HepG2 (cell line): ENCODE results near the gene CPB1. TPM values are rescaled to one million over a fixed set of nuclear protein-coding genes. Genes with fewer than 3 reads are reported as not detected.

ENCODE experiments used
- ATAC-seq: fragments of 200-7000 bp; cut with Tn5 transposase; 3 replicates; pipeline ENCODE4 v1.9.1; 2020; ENCODE audit warnings: mild to moderate bottlenecking, moderate library complexity
- BruUV-seq: library from RNA; stranded (reverse); fragments of 400-500 nt; replicated peaks from 2 replicates; lab custom pipeline; 2021; lab: Mats Ljungman, UMichigan
- CTCF ChIA-PET: fragments of 300-600 bp; formaldehyde crosslinking; extraction: SDS; loops from one replicate; lab custom pipeline; 2021; ENCODE audit warnings: low total read pairs, inconsistent platforms, low intra/inter-chr PET ratio; lab: Yijun Ruan, JAX
- POLR2A ChIA-PET: fragments of 350-600 bp; sonication (Branson Sonifier 250); formaldehyde crosslinking; loops from one replicate; lab custom pipeline; 2020; ENCODE audit warnings: antibody characterized with exemption, inconsistent platforms; lab: Yijun Ruan, JAX
- DNase-seq: peaks from one replicate; pipeline ENCODE4 v3.0.0-alpha.2; 2015; ENCODE audit warnings: low spot score
- FAIRE-seq: peaks from 3 replicates; lab custom pipeline; 2011; peaks lifted over from hg19 to GRCh38; lab: Jason Lieb, UNC
- H2AFZ ChIP-seq: one replicate; pipeline ENCODE4 v1.6.1; 2011; ENCODE audit warnings: low read length, inconsistent platforms
- H3K27ac ChIP-seq: fragments of 300-600 bp; 3 replicates; pipeline ENCODE4 v1.8.0; 2011; ENCODE audit warnings: mixed run types, mild to moderate bottlenecking, mixed read lengths, low read length, inconsistent platforms; ENCODE audit not compliant: insufficient read depth; ENCODE audit errors: extremely low read length
- H3K27me3 ChIP-seq, 2 experiments: fragments of 200-600 bp in 1 of 2; 2 replicates in 1 of 2; 3 replicates in 1 of 2; pipeline versions ENCODE4 v1.6.0 to v1.8.0; 2011; ENCODE audit warnings: low read length in 2 of 2, mild to moderate bottlenecking in 2 of 2, moderate library complexity in 2 of 2, inconsistent platforms in 1 of 2; ENCODE audit not compliant: insufficient read depth in 2 of 2, control insufficient read depth in 1 of 2
- H3K36me3 ChIP-seq, 2 experiments: fragments of 200-600 bp in 1 of 2; replicated peaks in 1 of 2; 2 replicates in 1 of 2; 3 replicates in 1 of 2; pipeline versions ENCODE4 v1.5.1 to v1.8.0; 2011; ENCODE audit warnings: low read length in 2 of 2, inconsistent platforms in 1 of 2; ENCODE audit not compliant: insufficient read depth in 2 of 2, control insufficient read depth in 1 of 2
- H3K4me1 ChIP-seq: 2 replicates; pipeline ENCODE4 v1.5.1; 2012; ENCODE audit warnings: low read length, inconsistent platforms; ENCODE audit not compliant: insufficient read depth
- H3K4me2 ChIP-seq: 2 replicates; pipeline ENCODE4 v1.6.0; 2011; ENCODE audit warnings: low read depth, low read length, inconsistent platforms
- H3K4me3 ChIP-seq, 3 experiments: fragments of 200-600 bp in 1 of 3; sonication (generic), shearing (Covaris generic) in 1 of 3; replicated peaks in 1 of 3; 2 replicates each; pipeline ENCODE4 v1.5.1; 2011 to 2016; ENCODE audit warnings: low read length in 3 of 3, inconsistent platforms in 2 of 3, low read depth in 2 of 3, mild to moderate bottlenecking in 2 of 3, control low read depth in 1 of 3, mixed read lengths in 1 of 3; ENCODE audit not compliant: insufficient read depth in 1 of 3
- H3K79me2 ChIP-seq: one replicate; pipeline ENCODE4 v1.6.1; 2011; ENCODE audit warnings: low read length, inconsistent platforms; ENCODE audit not compliant: insufficient read depth
- H3K9ac ChIP-seq: 2 replicates; pipeline ENCODE4 v1.6.0; 2011; ENCODE audit warnings: mild to moderate bottlenecking, low read depth, low read length, inconsistent platforms; ENCODE audit not compliant: insufficient read depth
- H3K9me3 ChIP-seq: 2 replicates; pipeline ENCODE4 v1.5.1; 2012; ENCODE audit warnings: mild to moderate bottlenecking, low read length
- H4K20me1 ChIP-seq: 2 replicates; pipeline ENCODE4 v1.6.0; 2011; ENCODE audit warnings: inconsistent platforms, mild to moderate bottlenecking, low read length, moderate library complexity; ENCODE audit not compliant: insufficient read depth
- ATF1 ChIP-seq: IDR thresholded peaks from 2 replicates; pipeline ENCODE4 v1.6.1; 2016; ENCODE audit warnings: mild to moderate bottlenecking, control low read depth
- CEBPB ChIP-seq: IDR thresholded peaks from 2 replicates; pipeline ENCODE4 v1.6.1; 2011; ENCODE audit warnings: low read depth, low read length, improper control_type of control experiment, borderline replicate concordance
- HNRNPH1 ChIP-seq: fragments of 200-400 bp; formaldehyde crosslinking; optimal IDR thresholded peaks from 2 replicates; pipeline ENCODE3; 2017; ENCODE audit warnings: mild to moderate bottlenecking, low read depth, low read length
- MAFG ChIP-seq: sonication (generic); formaldehyde crosslinking; IDR thresholded peaks from 2 replicates; pipeline ENCODE4 v1.5.1; 2020; ENCODE audit warnings: mild to moderate bottlenecking, missing genetic modification reagents
- ZZZ3 ChIP-seq: sonication (generic); formaldehyde crosslinking; IDR thresholded peaks from 2 replicates; pipeline ENCODE4 v1.4.0; 2020; ENCODE audit warnings: missing genetic modification reagents, mild to moderate bottlenecking, borderline replicate concordance
- WGBS: methylation state at CpG from one replicate; pipeline ENCODE4 v1.1.6; 2017; ENCODE audit warnings: low lambda C conversion rate; 5-methylcytosine and 5-hydroxymethylcytosine counted together
- in situ Hi-C: cut with HindIII; loops from 2 replicates; pipeline ENCODE4 v1.10.0; 2017; ENCODE audit warnings: low pct_unique_long_range_greater_than_20kb; ENCODE audit not compliant: extremely low pct_ligation_motif_present
- intact Hi-C: fragments of 100-400 bp; cut with micrococcal nuclease; formaldehyde crosslinking; loops from one replicate; pipeline ENCODE4 v1.10.0; 2022; ENCODE audit not compliant: unreplicated experiment
- polyA plus RNA-seq, 8 experiments: library from polyadenylated mRNA; depleted of rRNA in 3 of 8; stranded (reverse) in 7 of 8; unstranded in 1 of 8; fragments of >200 nt; fragmentation: Illumina TruSeq in 4 of 8; extraction: Trizol in 4 of 8; gene quantifications; 2 replicates each; pipeline versions ENCODE4 v1.2.1 to v1.2.3, GENCODE V29; 2011 to 2016; ENCODE audit warnings: low read depth in 4 of 8, missing spikeins in 1 of 8, mixed read lengths in 1 of 8; ENCODE audit not compliant: insufficient read depth in 1 of 8
- total RNA-seq, 5 experiments: library from RNA; depleted of rRNA; stranded (reverse); fragments of >200 nt; fragmentation: Illumina TruSeq; extraction: Trizol; gene quantifications; 2 replicates each; pipeline ENCODE4 v1.2.3, GENCODE V29; 2016; ENCODE audit warnings: low read depth in 1 of 5
- TF ChIP-seq, protein P1 (sequence below): IDR thresholded peaks from 2 replicates; pipeline ENCODE4 v1.6.1; 2016; ENCODE audit warnings: mild to moderate bottlenecking, missing biosample characterization, missing genetic modification reagents
- TF ChIP-seq, protein P2 (sequence below): sonication (generic); formaldehyde crosslinking; IDR thresholded peaks from 2 replicates; pipeline ENCODE4 v1.5.1; 2020; ENCODE audit warnings: missing genetic modification reagents, mild to moderate bottlenecking, borderline replicate concordance
- TF ChIP-seq, protein P3 (sequence below): sonication (generic); formaldehyde crosslinking; IDR thresholded peaks from 2 replicates; pipeline ENCODE4 v1.4.0; 2020; ENCODE audit warnings: low read depth, missing genetic modification reagents

The CPB1 gene
- total and polyA plus RNA-seq, 2 of the 13 experiments (the other 11 are each of a cell fraction or from before 2014, with no cell fraction given): not detected

DNA sequence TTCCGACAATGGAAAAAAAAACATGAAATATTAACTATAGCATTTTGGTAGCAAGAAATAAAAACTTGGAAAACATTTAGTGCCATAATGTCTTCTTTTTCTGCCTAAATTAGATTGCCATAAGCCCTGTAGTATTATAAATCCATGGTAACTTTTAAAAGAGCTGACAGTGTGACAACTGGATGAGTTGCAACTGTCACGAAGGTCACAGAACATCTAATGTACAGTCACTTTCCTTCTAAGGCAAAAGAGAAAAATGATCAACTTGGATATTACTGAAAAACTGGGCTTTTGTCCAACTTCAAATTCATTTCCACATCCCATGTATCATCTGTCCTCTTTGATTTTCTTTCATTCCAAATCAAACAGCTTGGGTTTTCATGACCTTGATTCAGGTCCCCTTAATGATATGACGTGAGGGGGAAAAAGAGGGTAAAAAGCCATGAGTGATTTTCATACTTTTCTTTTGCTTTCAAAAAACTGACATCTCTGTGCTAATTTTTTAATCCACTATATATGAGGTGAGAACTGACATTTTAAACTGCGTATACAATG is 602 bp downstream of the CPB1 start (continued):
- TF ChIP-seq, protein P1, sequence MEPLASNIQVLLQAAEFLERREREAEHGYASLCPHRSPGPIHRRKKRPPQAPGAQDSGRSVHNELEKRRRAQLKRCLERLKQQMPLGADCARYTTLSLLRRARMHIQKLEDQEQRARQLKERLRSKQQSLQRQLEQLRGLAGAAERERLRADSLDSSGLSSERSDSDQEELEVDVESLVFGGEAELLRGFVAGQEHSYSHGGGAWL (CRISPR knock-in tag): no peak
- TF ChIP-seq HNRNPH1: no peak
- TF ChIP-seq ZZZ3 (CRISPR knock-in tag): no peak
- TF ChIP-seq, protein P2, sequence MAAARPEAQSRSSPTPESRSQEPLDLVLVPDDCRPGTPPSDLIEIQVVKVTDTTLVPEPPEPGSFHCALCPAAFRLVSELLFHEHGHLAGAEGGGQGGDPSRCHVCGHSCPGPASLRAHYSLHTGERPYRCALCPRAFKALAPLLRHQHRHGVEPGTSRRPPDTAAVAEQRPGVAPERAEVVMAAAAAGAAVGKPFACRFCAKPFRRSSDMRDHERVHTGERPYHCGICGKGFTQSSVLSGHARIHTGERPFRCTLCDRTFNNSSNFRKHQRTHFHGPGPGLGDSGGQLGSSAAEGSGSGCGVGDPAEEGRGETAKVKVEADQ (CRISPR knock-in tag): no peak
- TF ChIP-seq, protein P3, sequence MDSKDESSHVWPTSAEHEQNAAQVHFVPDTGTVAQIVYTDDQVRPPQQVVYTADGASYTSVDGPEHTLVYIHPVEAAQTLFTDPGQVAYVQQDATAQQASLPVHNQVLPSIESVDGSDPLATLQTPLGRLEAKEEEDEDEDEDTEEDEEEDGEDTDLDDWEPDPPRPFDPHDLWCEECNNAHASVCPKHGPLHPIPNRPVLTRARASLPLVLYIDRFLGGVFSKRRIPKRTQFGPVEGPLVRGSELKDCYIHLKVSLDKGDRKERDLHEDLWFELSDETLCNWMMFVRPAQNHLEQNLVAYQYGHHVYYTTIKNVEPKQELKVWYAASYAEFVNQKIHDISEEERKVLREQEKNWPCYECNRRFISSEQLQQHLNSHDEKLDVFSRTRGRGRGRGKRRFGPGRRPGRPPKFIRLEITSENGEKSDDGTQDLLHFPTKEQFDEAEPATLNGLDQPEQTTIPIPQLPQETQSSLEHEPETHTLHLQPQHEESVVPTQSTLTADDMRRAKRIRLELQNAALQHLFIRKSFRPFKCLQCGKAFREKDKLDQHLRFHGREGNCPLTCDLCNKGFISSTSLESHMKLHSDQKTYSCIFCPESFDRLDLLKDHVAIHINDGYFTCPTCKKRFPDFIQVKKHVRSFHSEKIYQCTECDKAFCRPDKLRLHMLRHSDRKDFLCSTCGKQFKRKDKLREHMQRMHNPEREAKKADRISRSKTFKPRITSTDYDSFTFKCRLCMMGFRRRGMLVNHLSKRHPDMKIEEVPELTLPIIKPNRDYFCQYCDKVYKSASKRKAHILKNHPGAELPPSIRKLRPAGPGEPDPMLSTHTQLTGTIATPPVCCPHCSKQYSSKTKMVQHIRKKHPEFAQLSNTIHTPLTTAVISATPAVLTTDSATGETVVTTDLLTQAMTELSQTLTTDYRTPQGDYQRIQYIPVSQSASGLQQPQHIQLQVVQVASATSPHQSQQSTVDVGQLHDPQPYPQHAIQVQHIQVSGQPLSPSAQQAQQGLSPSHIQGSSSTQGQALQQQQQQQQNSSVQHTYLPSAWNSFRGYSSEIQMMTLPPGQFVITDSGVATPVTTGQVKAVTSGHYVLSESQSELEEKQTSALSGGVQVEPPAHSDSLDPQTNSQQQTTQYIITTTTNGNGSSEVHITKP (CRISPR knock-in tag): no peak

DNA sequence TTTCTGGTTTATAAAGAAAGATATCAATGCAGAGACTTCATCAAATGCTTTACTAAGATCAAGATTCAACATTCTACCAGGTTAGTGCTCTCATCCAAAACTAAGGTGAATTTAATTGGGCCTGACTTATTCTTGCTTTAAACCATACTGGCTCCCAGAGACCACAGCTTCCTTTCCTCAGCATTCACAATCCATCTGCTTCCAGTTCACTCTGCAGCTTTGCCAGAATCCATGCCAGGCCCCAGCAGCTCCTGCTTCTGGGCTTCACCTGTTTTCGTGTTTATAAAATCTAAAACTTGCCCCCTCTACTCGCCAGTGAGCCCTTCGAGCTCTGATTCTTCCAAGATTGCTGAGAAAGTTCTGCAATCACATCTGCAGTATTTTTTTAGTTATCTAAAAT is 2.3 kb downstream of the CPB1 start:
- no peaks in the 10 kb centered on the region for H3K79me2 ChIP-seq
- no peak overlapping the region for H3K9ac ChIP-seq
- no peaks in the 10 kb centered on the region for H3K9me3 ChIP-seq
- WGBS: 2% methylated on average over 3 of the region's 3 CpGs
- H3K4me2 ChIP-seq: no peak overlapping the region
- H3K36me3 ChIP-seq: no peaks in the 10 kb centered on the region
- ATAC-seq (no peak), FAIRE-seq (no peak), DNase-seq (no peak)
- no peak overlapping the region for H3K4me3 ChIP-seq
- in situ Hi-C loops (no loop called here), intact Hi-C loops (no loop called here)
- H3K27ac ChIP-seq: no peak overlapping the region
- CTCF ChIA-PET: no interaction called here
- TF ChIP-seq MAFG (CRISPR knock-in tag) (no peak), CEBPB (no peak), ATF1 (CRISPR knock-in tag) (no peak)
- no peaks in the 10 kb centered on the region for H3K4me1 ChIP-seq
- BruUV-seq: no TSS peak
- no peaks in the 10 kb centered on the region for H3K27me3 ChIP-seq
- no peak overlapping the region for H2AFZ ChIP-seq
- POLR2A ChIA-PET: interaction anchor here (0.6 kb wide), 1 partner anchor 850 kb away, joined by 4 read pairs; no protein-coding TSS in a partner anchor
- H4K20me1 ChIP-seq: no peaks in the 10 kb centered on the region
